K562 (cell line): ENCODE measurements around the gene NMT1. TPM values are rescaled to one million over a fixed set of nuclear protein-coding genes. Genes with fewer than 3 reads are reported as not detected.

Source experiments
- CTCF ChIP-seq, 3 experiments: IDR thresholded peaks in 2 of 3; conservative IDR thresholded peaks in 1 of 3; 2 replicates each; pipeline ENCODE4 v1.5.1; 2011 to 2012; ENCODE audit warnings: low read length in 3 of 3, mild to moderate bottlenecking in 3 of 3, control low read depth in 2 of 3, improper control_type of control experiment in 1 of 3, inconsistent platforms in 1 of 3, low read depth in 1 of 3, mixed read lengths in 1 of 3, moderate library complexity in 1 of 3; ENCODE audit not compliant: insufficient read depth in 2 of 3
- DLX4 ChIP-seq: fragments of 250-450 bp; sonication (Bioruptor Pico); IDR thresholded peaks from 2 replicates; pipeline ENCODE4 v1.6.1; 2021; ENCODE audit warnings: mild to moderate bottlenecking
- ETS2 ChIP-seq: IDR thresholded peaks from 2 replicates; pipeline ENCODE4 v1.6.1; 2016; ENCODE audit warnings: borderline replicate concordance, missing genetic modification characterization, mild to moderate bottlenecking, moderate library complexity, missing compliant biosample characterization; ENCODE audit not compliant: poor library complexity, severe bottlenecking
- GTF2E2 ChIP-seq: fragments of 200-800 bp; sonication (Bioruptor generic); IDR thresholded peaks from 2 replicates; pipeline ENCODE4 v1.6.1; 2016; ENCODE audit warnings: missing genetic modification characterization, missing compliant biosample characterization
- MEIS2 ChIP-seq: fragments of 450-650 bp; IDR thresholded peaks from 2 replicates; pipeline ENCODE4 v1.6.1; 2014; ENCODE audit warnings: mild to moderate bottlenecking; ENCODE audit not compliant: partially characterized antibody
- PHTF2 ChIP-seq: fragments of 250-450 bp; sonication (Bioruptor Pico); IDR thresholded peaks from 2 replicates; pipeline ENCODE4 v1.5.0; 2021; ENCODE audit warnings: mild to moderate bottlenecking
- RAD21 ChIP-seq, 2 experiments: fragments of 250-450 bp in 1 of 2; fragments of 450-650 bp in 1 of 2; sonication (Bioruptor Pico) in 1 of 2; formaldehyde crosslinking in 1 of 2; IDR thresholded peaks in 1 of 2; conservative IDR thresholded peaks in 1 of 2; 2 replicates each; pipeline versions ENCODE4 v1.4.0 to v1.8.0; 2020 to 2022; ENCODE audit warnings: mild to moderate bottlenecking in 2 of 2, moderate library complexity in 1 of 2
- RB1 ChIP-seq: fragments of 450-650 bp; IDR thresholded peaks from 2 replicates; pipeline ENCODE4 v1.6.1; 2017; ENCODE audit warnings: low read depth, mild to moderate bottlenecking
- RBFOX2 ChIP-seq: fragments of 200-400 bp; formaldehyde crosslinking; IDR thresholded peaks from 2 replicates; pipeline ENCODE4 v1.6.1; 2017; ENCODE audit warnings: low read depth, mild to moderate bottlenecking, low read length, moderate library complexity
- SMARCA4 ChIP-seq: fragments of 450-650 bp; IDR thresholded peaks from 2 replicates; pipeline ENCODE4 v1.6.1; 2016
- SMC3 ChIP-seq: conservative IDR thresholded peaks from 2 replicates; pipeline ENCODE4 v1.6.1; 2011; ENCODE audit warnings: low read depth, low read length, improper control_type of control experiment; ENCODE audit not compliant: insufficient read depth
- STAT5B ChIP-seq: fragments of 250-450 bp; sonication (Bioruptor Pico); IDR thresholded peaks from 2 replicates; pipeline ENCODE4 v1.8.0; 2021; ENCODE audit warnings: mild to moderate bottlenecking, inconsistent platforms
- TAF1 ChIP-seq: IDR thresholded peaks from 2 replicates; pipeline ENCODE4 v1.6.1; 2011; ENCODE audit warnings: mild to moderate bottlenecking, low read length, moderate library complexity; ENCODE audit not compliant: insufficient read depth, control insufficient read depth, severe bottlenecking; ENCODE audit errors: extremely low read depth
- YY1 ChIP-seq, 3 experiments: IDR thresholded peaks; 2 replicates each; pipeline ENCODE4 v1.6.1; 2011; ENCODE audit warnings: low read length in 2 of 3, mild to moderate bottlenecking in 2 of 3, moderate library complexity in 2 of 3, borderline replicate concordance in 1 of 3, control low read depth in 1 of 3, low read depth in 1 of 3; ENCODE audit not compliant: insufficient read depth in 3 of 3, insufficient replicate concordance in 2 of 3, control insufficient read depth in 1 of 3, insufficient read length in 1 of 3; ENCODE audit errors: extremely low read depth in 1 of 3
- ZFP36 ChIP-seq: fragments of 150-350 bp; IDR thresholded peaks from 2 replicates; pipeline ENCODE4 v1.6.1; 2018; ENCODE audit warnings: low read length, low read depth; ENCODE audit not compliant: partially characterized antibody
- ZKSCAN1 ChIP-seq: fragments of 150-350 bp; IDR thresholded peaks from 2 replicates; pipeline ENCODE4 v1.6.1; 2016; ENCODE audit warnings: low read depth, low read length
- ZNF589 ChIP-seq: fragments of 200-800 bp; sonication (Bioruptor generic); IDR thresholded peaks from 2 replicates; pipeline ENCODE4 v1.6.1; 2016; ENCODE audit warnings: low read depth, missing genetic modification characterization, missing compliant biosample characterization
- polyA plus RNA-seq, 8 experiments: library from polyadenylated mRNA; depleted of rRNA in 4 of 8; stranded (reverse) in 5 of 8; unstranded in 3 of 8; fragments of >200 nt; fragmentation: Nextera tagmentation in 2 of 8; fragmentation: Illumina TruSeq in 1 of 8; extraction: Ambion mirVana in 2 of 8; extraction: Trizol in 1 of 8; gene quantifications; 2 replicates each; pipeline versions ENCODE4 v1.2.1 to v1.2.3, GENCODE V29; 2011 to 2014; ENCODE audit warnings: inconsistent platforms in 1 of 8, missing spikeins in 1 of 8
- total RNA-seq, 7 experiments: library from RNA; depleted of rRNA in 6 of 7; stranded (reverse); fragments of >200 nt in 6 of 7; fragmentation: Illumina TruSeq in 2 of 7; extraction: Trizol in 2 of 7; gene quantifications; 2 replicates each; pipeline versions ENCODE4 v1.2.1 to v1.2.3, GENCODE V29; 2011 to 2021; ENCODE audit warnings: low replicate concordance in 1 of 7
- TF ChIP-seq, protein P1 (sequence below), 2 experiments: IDR thresholded peaks; 2 replicates each; pipeline ENCODE4 v1.6.1; 2011; ENCODE audit warnings: borderline replicate concordance in 1 of 2, control low read depth in 1 of 2, low read depth in 1 of 2, low read length in 1 of 2, mild to moderate bottlenecking in 1 of 2, mixed read lengths in 1 of 2, moderate library complexity in 1 of 2; ENCODE audit not compliant: insufficient read depth in 1 of 2, insufficient read length in 1 of 2, poor library complexity in 1 of 2, severe bottlenecking in 1 of 2; ENCODE audit errors: extremely low read depth in 1 of 2
- TF ChIP-seq, protein P2 (sequence below): sonication (generic); formaldehyde crosslinking; IDR thresholded peaks from 2 replicates; pipeline ENCODE4 v1.8.1; 2023; ENCODE audit warnings: mild to moderate bottlenecking, missing genetic modification reagents

The NMT1 gene
- total and polyA plus RNA-seq, 9 of the 15 experiments (the other 6 are each of a cell fraction or from before 2014, with no cell fraction given) = 86.7 to 569 (median 213) TPM

- TF ChIP-seq RAD21 (CRISPR knock-in tag; conservative IDR thresholded peaks at IDR 0.05 in 1 of 2, IDR thresholded peaks at IDR 0.05 in 1 of 2) (peak in 1 of 2 experiments; percentile 52; a peak in 3 of 4 replicates), ZNF589 (CRISPR knock-in tag) (no peak), ETS2 (tag) (no peak), STAT5B (CRISPR knock-in tag) (no peak), RB1 (peak; percentile 90), DLX4 (CRISPR knock-in tag) (no peak), GTF2E2 (tag) (peak; percentile 46; the same call in 1 of the 2 replicates), TAF1 (peak; percentile 10), RBFOX2 (peak; percentile 66), YY1 (IDR thresholded peaks at IDR 0.05; ENCODE audit: borderline replicate concordance in 1 of 3, control insufficient read depth in 1 of 3, extremely low read depth in 1 of 3, insufficient read depth in 3 of 3, insufficient read length in 1 of 3, insufficient replicate concordance in 2 of 3, low read depth in 1 of 3, low read length in 2 of 3) (peak in 2 of 3 experiments; percentile 57 to 74), ZKSCAN1 (no peak), SMC3 (peak; percentile 44), PHTF2 (no peak), CTCF (IDR thresholded peaks at IDR 0.05 in 2 of 3, conservative IDR thresholded peaks at IDR 0.05 in 1 of 3; ENCODE audit: insufficient read depth in 2 of 3, low read depth in 1 of 3, low read length in 3 of 3) (peak; percentile 43 to 68 (median 59); a peak in 5 of 6 replicates), MEIS2 (no peak), SMARCA4 (no peak), ZFP36 (peak; percentile 3)
- TF ChIP-seq, protein P1, sequence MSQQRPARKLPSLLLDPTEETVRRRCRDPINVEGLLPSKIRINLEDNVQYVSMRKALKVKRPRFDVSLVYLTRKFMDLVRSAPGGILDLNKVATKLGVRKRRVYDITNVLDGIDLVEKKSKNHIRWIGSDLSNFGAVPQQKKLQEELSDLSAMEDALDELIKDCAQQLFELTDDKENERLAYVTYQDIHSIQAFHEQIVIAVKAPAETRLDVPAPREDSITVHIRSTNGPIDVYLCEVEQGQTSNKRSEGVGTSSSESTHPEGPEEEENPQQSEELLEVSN (IDR thresholded peaks at IDR 0.05; ENCODE audit: borderline replicate concordance in 1 of 2, extremely low read depth in 1 of 2, insufficient read depth in 1 of 2, insufficient read length in 1 of 2, low read depth in 1 of 2, low read length in 1 of 2, poor library complexity in 1 of 2, severe bottlenecking in 1 of 2) = peak; percentile 20 to 79
- TF ChIP-seq, protein P2, sequence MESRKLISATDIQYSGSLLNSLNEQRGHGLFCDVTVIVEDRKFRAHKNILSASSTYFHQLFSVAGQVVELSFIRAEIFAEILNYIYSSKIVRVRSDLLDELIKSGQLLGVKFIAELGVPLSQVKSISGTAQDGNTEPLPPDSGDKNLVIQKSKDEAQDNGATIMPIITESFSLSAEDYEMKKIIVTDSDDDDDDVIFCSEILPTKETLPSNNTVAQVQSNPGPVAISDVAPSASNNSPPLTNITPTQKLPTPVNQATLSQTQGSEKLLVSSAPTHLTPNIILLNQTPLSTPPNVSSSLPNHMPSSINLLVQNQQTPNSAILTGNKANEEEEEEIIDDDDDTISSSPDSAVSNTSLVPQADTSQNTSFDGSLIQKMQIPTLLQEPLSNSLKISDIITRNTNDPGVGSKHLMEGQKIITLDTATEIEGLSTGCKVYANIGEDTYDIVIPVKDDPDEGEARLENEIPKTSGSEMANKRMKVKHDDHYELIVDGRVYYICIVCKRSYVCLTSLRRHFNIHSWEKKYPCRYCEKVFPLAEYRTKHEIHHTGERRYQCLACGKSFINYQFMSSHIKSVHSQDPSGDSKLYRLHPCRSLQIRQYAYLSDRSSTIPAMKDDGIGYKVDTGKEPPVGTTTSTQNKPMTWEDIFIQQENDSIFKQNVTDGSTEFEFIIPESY (CRISPR knock-in tag) = 0 out of 2 replicates have a peak, but pooled peaks have one; percentile 23
Measured at GRCh38 chr17:45018848-45019711, 42.0 kb upstream of the NMT1 start (continued).
